Upper lobe of right lung (tissue), 1 donor: ENCODE results near the gene PTPRS. TPM values are rescaled to one million over a fixed set of nuclear protein-coding genes. Genes with fewer than 3 reads are reported as not detected.

Experiments
- ATAC-seq: fragments of 200-7000 bp; cut with Tn5 transposase; one replicate; pipeline ENCODE4 v1.9.1; 2020; ENCODE audit warnings: mild to moderate bottlenecking, moderate library complexity
- DNase-seq: peaks from one replicate; pipeline ENCODE4 v3.0.0-alpha.2; 2020
- H3K27ac ChIP-seq: fragments of 200-600 bp; one replicate; pipeline ENCODE4 v1.8.0; 2022
- H3K27me3 ChIP-seq: fragments of 200-600 bp; one replicate; pipeline ENCODE4 v1.8.0; 2022; ENCODE audit warnings: mild to moderate bottlenecking
- H3K36me3 ChIP-seq: fragments of 200-600 bp; one replicate; pipeline ENCODE4 v1.8.0; 2022
- H3K4me1 ChIP-seq: fragments of 200-600 bp; one replicate; pipeline ENCODE4 v1.8.0; 2022
- H3K4me3 ChIP-seq: fragments of 200-600 bp; one replicate; pipeline ENCODE4 v1.8.0; 2022; ENCODE audit warnings: mild to moderate bottlenecking
- H3K9me3 ChIP-seq: fragments of 200-600 bp; one replicate; pipeline ENCODE4 v1.8.0; 2022
- intact Hi-C: fragments of 100-400 bp; cut with DNase I; formaldehyde crosslinking; loops from one replicate; pipeline ENCODE4 v1.11.0; 2022
- total RNA-seq: library from RNA; stranded (reverse); fragmentation: NEBNext Ultra II Directional; extraction: Animal tissue kit (Norgen Biotek cat#: 25700); gene quantifications from one replicate; pipeline ENCODE4 v1.2.1, GENCODE V29; 2021
- TF ChIP-seq, protein P1 (sequence below): fragments of 200-600 bp; IDR thresholded peaks from one replicate; pipeline ENCODE4 v1.8.0; 2022; ENCODE audit warnings: antibody characterized with exemption
- donor health status: DM: no; HTN: yes; CAD: no; lungs with severe emphysema.

The PTPRS gene
- total RNA-seq, 1 donor from 2014 or later = 131 TPM

DNA sequence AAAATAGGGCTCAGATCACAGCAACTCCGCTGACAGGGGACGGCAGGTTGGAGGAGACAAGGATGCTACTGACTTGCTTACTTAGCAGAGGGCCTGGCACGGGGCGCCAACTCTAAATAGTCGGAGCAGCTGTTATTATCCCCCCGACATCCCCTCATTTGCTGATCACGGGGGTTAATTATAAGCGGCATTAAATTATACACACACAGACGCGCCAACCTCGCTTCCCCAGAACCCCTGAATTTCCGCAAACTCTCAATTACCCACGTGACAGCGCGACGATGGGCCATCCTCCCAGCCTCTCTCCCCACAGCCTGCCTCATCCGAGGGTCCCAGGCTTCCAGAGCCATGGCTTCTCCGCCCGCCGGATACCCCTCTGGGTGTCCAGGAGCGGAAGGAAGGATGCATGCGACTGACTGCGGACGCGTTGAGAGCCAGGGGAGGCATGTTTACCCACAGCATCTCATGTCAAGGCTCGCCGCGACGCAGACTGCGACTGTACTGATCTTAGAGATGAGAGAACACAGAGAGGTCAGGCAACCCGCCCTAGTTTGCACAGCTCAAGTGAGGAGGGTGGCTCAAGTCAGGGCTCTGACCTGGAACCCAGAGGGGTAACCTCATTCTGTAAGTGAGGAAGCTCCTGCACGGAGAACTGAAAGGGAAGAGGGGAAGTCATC lies 5.7 kb downstream of the PTPRS start:
- H3K27ac ChIP-seq = no peak overlapping the region
- ATAC-seq = no peak
- TF ChIP-seq, protein P1, sequence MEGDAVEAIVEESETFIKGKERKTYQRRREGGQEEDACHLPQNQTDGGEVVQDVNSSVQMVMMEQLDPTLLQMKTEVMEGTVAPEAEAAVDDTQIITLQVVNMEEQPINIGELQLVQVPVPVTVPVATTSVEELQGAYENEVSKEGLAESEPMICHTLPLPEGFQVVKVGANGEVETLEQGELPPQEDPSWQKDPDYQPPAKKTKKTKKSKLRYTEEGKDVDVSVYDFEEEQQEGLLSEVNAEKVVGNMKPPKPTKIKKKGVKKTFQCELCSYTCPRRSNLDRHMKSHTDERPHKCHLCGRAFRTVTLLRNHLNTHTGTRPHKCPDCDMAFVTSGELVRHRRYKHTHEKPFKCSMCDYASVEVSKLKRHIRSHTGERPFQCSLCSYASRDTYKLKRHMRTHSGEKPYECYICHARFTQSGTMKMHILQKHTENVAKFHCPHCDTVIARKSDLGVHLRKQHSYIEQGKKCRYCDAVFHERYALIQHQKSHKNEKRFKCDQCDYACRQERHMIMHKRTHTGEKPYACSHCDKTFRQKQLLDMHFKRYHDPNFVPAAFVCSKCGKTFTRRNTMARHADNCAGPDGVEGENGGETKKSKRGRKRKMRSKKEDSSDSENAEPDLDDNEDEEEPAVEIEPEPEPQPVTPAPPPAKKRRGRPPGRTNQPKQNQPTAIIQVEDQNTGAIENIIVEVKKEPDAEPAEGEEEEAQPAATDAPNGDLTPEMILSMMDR = no peak
- H3K4me1 ChIP-seq = peaks cover 10% of the 10 kb centered on the region
- no peak overlapping the region for H3K4me3 ChIP-seq
- intact Hi-C loops = no loop called here
- DNase-seq = no peak
- peaks cover 56% of the 10 kb centered on the region for H3K27me3 ChIP-seq
- no peaks in the 10 kb centered on the region for H3K36me3 ChIP-seq
- no peaks in the 10 kb centered on the region for H3K9me3 ChIP-seq

DNA sequence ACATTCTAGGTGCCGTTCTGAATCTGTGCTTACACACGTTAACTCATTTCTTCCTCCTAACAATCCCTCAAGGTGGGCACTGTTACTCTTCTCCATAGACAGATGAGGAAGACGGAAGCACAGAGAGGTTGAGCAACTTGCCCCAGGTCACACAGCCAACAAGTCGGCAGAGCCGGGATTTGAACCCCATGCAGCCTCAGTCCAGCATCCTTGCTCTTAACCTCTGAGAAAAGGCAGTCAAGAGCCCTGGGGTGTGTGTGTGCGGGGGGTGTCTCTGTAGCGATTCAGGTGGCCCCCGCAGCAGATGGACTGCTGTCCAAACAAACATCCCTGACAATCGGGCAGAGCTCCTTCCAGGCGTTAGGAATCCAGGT lies 6.3 kb downstream of the PTPRS start:
- ATAC-seq (no peak), DNase-seq (no peak)
- H3K27ac ChIP-seq = no peak overlapping the region
- H3K27me3 ChIP-seq = peaks cover 50% of the 10 kb centered on the region
- TF ChIP-seq, protein P1 = no peak
- H3K4me1 ChIP-seq = peaks cover 5% of the 10 kb centered on the region
- no peaks in the 10 kb centered on the region for H3K9me3 ChIP-seq
- H3K4me3 ChIP-seq = no peak overlapping the region
- no peaks in the 10 kb centered on the region for H3K36me3 ChIP-seq
- intact Hi-C loops = no loop called here

DNA sequence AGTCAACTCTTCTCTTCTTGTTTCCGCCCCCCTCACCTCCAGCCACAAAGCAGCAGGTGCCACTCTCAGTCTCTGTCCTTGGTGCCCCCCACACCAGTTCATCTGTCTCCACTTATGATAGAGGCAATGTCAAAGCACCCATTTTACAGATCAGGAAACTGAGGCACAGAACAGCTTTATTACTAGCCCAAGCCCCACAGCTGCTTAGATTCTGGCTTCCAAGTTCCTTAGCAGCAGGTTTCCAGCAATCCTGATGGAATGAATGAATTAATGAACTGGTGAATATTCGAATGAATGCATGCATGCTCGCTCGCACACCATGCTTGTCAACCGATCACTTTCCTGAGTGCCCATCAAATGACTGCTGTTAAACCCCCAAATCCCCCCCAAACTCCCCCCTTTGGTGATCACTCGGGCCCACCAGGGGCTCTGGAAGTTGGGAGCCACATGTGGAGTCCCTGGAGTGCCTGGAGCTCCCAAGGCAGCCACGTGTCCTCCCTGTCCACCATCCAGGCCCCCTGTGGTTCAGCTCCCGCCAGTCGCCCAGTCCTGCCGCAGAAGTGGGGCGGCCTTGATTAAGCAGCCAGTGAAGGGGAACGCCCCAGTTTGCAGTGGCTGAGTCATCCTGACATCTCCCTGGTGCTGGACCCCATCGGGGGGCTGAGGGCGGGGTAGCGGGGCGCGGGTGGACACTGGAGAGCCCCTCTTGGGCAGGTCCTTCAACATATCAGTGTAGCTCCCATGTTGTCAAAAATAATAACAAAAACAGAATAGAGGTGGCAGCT lies 6.8 kb downstream of the PTPRS start:
- no peak for ATAC-seq
- TF ChIP-seq, protein P1 = no peak
- Histone ChIP-seq H3K9me3 (no peaks in the 10 kb centered on the region), H3K4me3 (no peak overlapping the region), H3K36me3 (no peaks in the 10 kb centered on the region), H3K27me3 (peaks cover 46% of the 10 kb centered on the region), H3K27ac (no peak overlapping the region), H3K4me1 (peaks cover 3% of the 10 kb centered on the region)
- DNase-seq = no peak
- intact Hi-C loops = no loop called here

DNA sequence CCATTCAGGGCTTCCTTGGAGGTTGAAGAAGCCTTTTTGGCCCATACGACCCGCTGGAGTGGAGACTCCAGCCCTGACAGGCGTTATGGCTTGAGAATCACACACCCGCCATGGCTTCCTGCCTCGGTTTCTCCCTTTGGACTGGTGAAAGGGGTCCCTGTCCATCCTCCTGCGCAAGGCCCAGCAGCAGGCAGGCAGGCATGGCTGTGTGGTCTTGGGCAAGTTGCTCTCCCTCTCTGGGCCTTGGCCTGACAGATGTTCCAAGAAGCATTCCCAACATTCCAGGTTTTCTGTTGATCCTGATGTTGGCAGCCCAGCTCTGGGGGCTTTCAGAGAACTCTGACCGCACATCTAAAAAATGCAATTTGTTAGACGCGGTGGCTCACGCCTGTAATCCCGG lies 8.1 kb downstream of the PTPRS start:
- no peaks in the 10 kb centered on the region for H3K9me3 ChIP-seq
- no peak overlapping the region for H3K27ac ChIP-seq
- H3K4me1 ChIP-seq = no peaks in the 10 kb centered on the region
- H3K27me3 ChIP-seq = peaks cover 34% of the 10 kb centered on the region
- H3K36me3 ChIP-seq = no peaks in the 10 kb centered on the region
- intact Hi-C loops = no loop called here
- TF ChIP-seq, protein P1 = no peak
- DNase-seq (no peak), ATAC-seq (no peak)
- no peak overlapping the region for H3K4me3 ChIP-seq

DNA sequence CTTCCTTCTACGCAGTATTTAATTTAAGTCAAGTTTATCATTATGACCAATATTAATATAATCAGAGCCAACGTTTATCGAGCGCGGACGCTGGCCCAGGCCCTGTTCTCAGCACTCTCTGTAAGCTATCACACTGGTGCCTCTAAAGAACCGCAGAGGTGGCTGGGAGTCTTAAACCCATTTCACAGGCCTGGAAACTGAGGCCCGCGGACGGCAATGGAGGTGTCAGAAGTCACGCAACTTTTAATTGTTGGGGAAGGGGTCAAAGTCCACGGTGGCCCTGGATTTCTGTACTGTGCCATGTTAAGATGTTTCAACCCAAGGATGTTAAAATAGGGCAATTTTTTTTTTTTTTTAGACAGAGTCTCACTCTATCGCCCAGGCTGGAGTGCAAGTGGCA lies 8.8 kb downstream of the PTPRS start:
- H3K9me3 ChIP-seq = no peaks in the 10 kb centered on the region
- no peaks in the 10 kb centered on the region for H3K4me1 ChIP-seq
- TF ChIP-seq, protein P1 = no peak

More for the DNA sequence above, 8.8 kb downstream of the PTPRS start:
- Histone ChIP-seq H3K36me3 (no peaks in the 10 kb centered on the region), H3K27me3 (peaks cover 26% of the 10 kb centered on the region), H3K27ac (no peak overlapping the region), H3K4me3 (no peak overlapping the region)
- intact Hi-C loops = no loop called here
- DNase-seq (no peak), ATAC-seq (no peak)
